IPS DF 6.9 (cell line): ENCODE measurements around the gene PREB.

Experiments
- DNase-seq: peaks from one replicate; pipeline ENCODE4 v3.0.0-alpha.2; 2013; ENCODE audit warnings: low read depth, low spot score
- H3K27ac ChIP-seq: one replicate; pipeline ENCODE4 v1.5.1; 2013; ENCODE audit warnings: low read length, control low read depth
- H3K27me3 ChIP-seq: 2 replicates; pipeline ENCODE4 v1.6.1; 2013; ENCODE audit warnings: mild to moderate bottlenecking, low read length; ENCODE audit not compliant: control insufficient read depth, insufficient read depth
- H3K36me3 ChIP-seq: 2 replicates; pipeline ENCODE4 v1.6.1; 2013; ENCODE audit warnings: low read length; ENCODE audit not compliant: control insufficient read depth, insufficient read depth
- H3K4me1 ChIP-seq: 2 replicates; pipeline ENCODE4 v1.6.1; 2013; ENCODE audit warnings: low read length; ENCODE audit not compliant: control insufficient read depth, insufficient read depth
- H3K4me3 ChIP-seq: 2 replicates; pipeline ENCODE4 v1.5.1; 2013; ENCODE audit warnings: mild to moderate bottlenecking, low read length
- H3K9me3 ChIP-seq: 2 replicates; pipeline ENCODE4 v1.6.1; 2013; ENCODE audit warnings: low read length, inconsistent platforms; ENCODE audit not compliant: control insufficient read depth, insufficient read depth
- WGBS: extraction: QIAGEN DNeasy Blood & Tissue Kit; methylation state at CpG from one replicate; pipeline ENCODE4 v1.1.7; 2013; ENCODE audit warnings: mixed read lengths, missing lambda C conversion rate; ENCODE audit not compliant: insufficient read length, insufficient coverage; 5-methylcytosine and 5-hydroxymethylcytosine counted together

Gene PREB

DNA sequence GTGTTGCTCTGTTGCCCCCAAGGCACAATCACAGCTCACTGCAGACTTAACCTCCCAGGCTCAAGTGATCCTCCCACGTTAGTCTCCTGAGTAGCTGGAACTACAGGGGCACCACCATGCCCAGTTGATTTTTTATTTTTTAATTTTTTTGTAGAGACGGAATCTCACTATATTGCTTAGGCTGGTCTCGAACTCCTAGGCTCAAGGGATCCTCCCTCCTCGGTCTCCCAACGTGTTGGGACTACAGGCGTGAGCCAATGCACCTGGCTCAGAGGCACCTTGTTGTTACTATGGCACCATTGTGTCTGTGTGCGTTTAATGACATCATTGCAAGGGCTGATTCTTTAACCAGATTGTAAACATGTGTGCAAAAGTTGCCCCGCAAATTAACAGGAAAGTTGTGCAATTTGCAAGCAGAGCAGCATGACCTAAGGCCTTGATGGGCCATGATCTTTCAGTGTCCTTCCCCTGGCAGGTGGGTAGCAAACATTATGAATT lies 37.0 kb upstream of the PREB start:
- DNase-seq = no peak
- H3K4me1 ChIP-seq = no peaks in the 10 kb centered on the region
- H3K27me3 ChIP-seq = no peaks in the 10 kb centered on the region
- no peak overlapping the region for H3K27ac ChIP-seq
- H3K36me3 ChIP-seq = no peaks in the 10 kb centered on the region
- H3K9me3 ChIP-seq = no peaks in the 10 kb centered on the region
- WGBS = no CpG with 5 or more reads among the region's 8 CpGs
- H3K4me3 ChIP-seq = no peak overlapping the region

GRCh38 chr2:27170581-27171337 lies 36.3 kb upstream of the PREB start:
- H3K27ac ChIP-seq = no peak overlapping the region
- H3K9me3 ChIP-seq = no peaks in the 10 kb centered on the region
- no peaks in the 10 kb centered on the region for H3K36me3 ChIP-seq
- DNase-seq = no peak
- H3K4me3 ChIP-seq = no peak overlapping the region
- H3K4me1 ChIP-seq = no peaks in the 10 kb centered on the region
- H3K27me3 ChIP-seq = no peaks in the 10 kb centered on the region
- no CpG with 5 or more reads among the region's 6 CpGs for WGBS

GRCh38 chr2:27164960-27165763 lies 30.7 kb upstream of the PREB start:
- no peaks in the 10 kb centered on the region for H3K36me3 ChIP-seq
- WGBS = no CpG with 5 or more reads among the region's 8 CpGs
- H3K4me1 ChIP-seq = no peaks in the 10 kb centered on the region
- no peak overlapping the region for H3K27ac ChIP-seq
- H3K9me3 ChIP-seq = no peaks in the 10 kb centered on the region
- H3K4me3 ChIP-seq = no peak overlapping the region
- H3K27me3 ChIP-seq = no peaks in the 10 kb centered on the region
- DNase-seq = no peak

- DNase-seq = no peak
- H3K27me3 ChIP-seq = no peaks in the 10 kb centered on the region
- WGBS = no CpG with 5 or more reads among the region's 15 CpGs
- H3K27ac ChIP-seq = no peak overlapping the region
- no peak overlapping the region for H3K4me3 ChIP-seq
- no peaks in the 10 kb centered on the region for H3K36me3 ChIP-seq
- H3K4me1 ChIP-seq = 0 out of 2 replicates have a peak, but pooled peaks cover 2% of the 10 kb centered on the region
- no peaks in the 10 kb centered on the region for H3K9me3 ChIP-seq
These were observed 28.0 kb upstream of the PREB start for GRCh38 chr2:27162151-27163121.

GRCh38 chr2:27160191-27160590 lies 25.8 kb upstream of the PREB start:
- Histone ChIP-seq H3K27ac (no peak overlapping the region), H3K36me3 (no peaks in the 10 kb centered on the region), H3K4me1 (0 out of 2 replicates have a peak, but pooled peaks cover 2% of the 10 kb centered on the region), H3K4me3 (no peak overlapping the region), H3K27me3 (no peaks in the 10 kb centered on the region), H3K9me3 (no peaks in the 10 kb centered on the region)
- no CpG with 5 or more reads among the region's 9 CpGs for WGBS
- DNase-seq = no peak

DNA sequence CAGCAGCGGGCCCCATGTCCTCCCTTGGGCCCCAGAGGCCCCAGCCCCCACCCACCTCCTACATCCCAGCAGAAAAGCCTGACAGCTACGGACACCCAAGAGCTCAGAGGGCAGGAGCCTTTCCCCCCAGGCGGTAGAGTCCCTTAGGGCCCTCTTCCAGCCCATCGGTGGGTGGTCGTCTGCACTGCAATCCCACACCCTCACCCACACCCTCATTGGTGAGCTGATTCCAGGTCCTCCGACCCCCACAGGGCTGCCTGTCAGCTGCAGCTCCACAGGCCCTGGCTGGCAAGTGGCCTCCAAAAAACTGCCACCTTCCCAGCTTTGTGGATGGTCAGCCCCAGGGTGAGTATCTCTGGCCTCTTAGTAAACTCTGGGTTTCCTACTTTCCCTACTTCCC lies 24.8 kb upstream of the PREB start:
- no peak for DNase-seq
- H3K27me3 ChIP-seq = no peaks in the 10 kb centered on the region
- H3K9me3 ChIP-seq = no peaks in the 10 kb centered on the region
- H3K4me3 ChIP-seq = no peak overlapping the region; the same call in 1 of the 2 replicates
- H3K36me3 ChIP-seq = no peaks in the 10 kb centered on the region
- H3K4me1 ChIP-seq = 0 out of 2 replicates have a peak, but pooled peaks cover 2% of the 10 kb centered on the region
- no peak overlapping the region for H3K27ac ChIP-seq
- no CpG with 5 or more reads among the region's 6 CpGs for WGBS

DNA sequence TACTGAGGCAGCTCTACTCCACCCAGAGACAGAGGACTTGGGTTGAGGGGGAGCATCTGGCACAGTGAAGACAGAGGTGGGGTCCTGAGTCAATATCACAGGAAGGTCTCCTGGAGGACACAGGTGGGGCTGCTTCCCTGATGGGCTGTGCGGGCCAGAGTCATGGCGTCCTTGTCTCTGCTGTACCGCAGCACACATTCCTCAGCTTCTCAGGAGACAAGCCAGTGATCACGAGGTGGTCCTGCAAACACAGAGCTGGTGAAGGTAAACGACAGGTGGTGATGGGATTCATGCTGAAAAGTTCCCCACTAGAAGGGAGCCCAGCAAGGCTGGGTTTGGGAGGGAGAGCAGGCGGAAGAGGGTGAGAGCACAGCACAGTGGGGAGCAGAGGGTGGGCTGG lies 24.0 kb upstream of the PREB start:
- Histone ChIP-seq H3K27me3 (no peaks in the 10 kb centered on the region), H3K4me3 (no peak overlapping the region), H3K4me1 (0 out of 2 replicates have a peak, but pooled peaks cover 2% of the 10 kb centered on the region), H3K36me3 (no peaks in the 10 kb centered on the region), H3K27ac (no peak overlapping the region), H3K9me3 (no peaks in the 10 kb centered on the region)
- DNase-seq = no peak
- WGBS = no CpG with 5 or more reads among the region's 6 CpGs

GRCh38 chr2:27155069-27155520 lies 20.7 kb upstream of the PREB start:
- Histone ChIP-seq H3K4me1 (0 out of 2 replicates have a peak, but pooled peaks cover 2% of the 10 kb centered on the region), H3K27me3 (no peaks in the 10 kb centered on the region), H3K36me3 (no peaks in the 10 kb centered on the region), H3K9me3 (no peaks in the 10 kb centered on the region), H3K4me3 (no peak overlapping the region), H3K27ac (no peak overlapping the region)
- no CpG with 5 or more reads among the region's 9 CpGs for WGBS
- no peak for DNase-seq

DNA sequence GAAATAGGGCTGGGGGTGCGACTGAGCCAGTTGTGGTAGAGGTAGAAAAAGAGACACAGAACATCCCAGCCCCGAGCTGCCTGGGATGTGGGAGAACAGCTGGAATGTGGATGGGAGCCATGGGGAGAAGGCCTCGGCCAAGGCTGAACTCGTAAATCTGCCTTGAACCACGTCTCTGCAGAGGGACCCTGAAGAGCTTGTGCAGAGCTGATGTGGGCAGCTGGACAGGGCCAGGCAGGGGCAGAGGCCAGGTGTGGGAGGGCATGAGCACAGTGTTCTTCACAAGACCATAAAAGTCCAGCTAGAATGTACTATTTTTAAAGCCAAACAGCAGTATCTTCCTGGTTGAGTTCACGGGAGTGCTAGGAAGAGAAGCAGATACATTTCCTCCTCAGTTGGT lies 20.1 kb upstream of the PREB start:
- WGBS = no CpG with 5 or more reads among the region's 6 CpGs
- no peak overlapping the region for H3K27ac ChIP-seq
- no peak overlapping the region for H3K4me3 ChIP-seq
- H3K9me3 ChIP-seq = no peaks in the 10 kb centered on the region
- H3K4me1 ChIP-seq = 0 out of 2 replicates have a peak, but pooled peaks cover 2% of the 10 kb centered on the region
- H3K27me3 ChIP-seq = no peaks in the 10 kb centered on the region
- no peaks in the 10 kb centered on the region for H3K36me3 ChIP-seq
- DNase-seq = no peak
